ENCODE measurements around the gene BAHCC1. TPM values are rescaled to one million over a fixed set of nuclear protein-coding genes. Genes with fewer than 3 reads are reported as not detected.

BAHCC1 gene
- total and polyA plus RNA-seq, 9 of the 15 experiments (the other 6 are each of a cell fraction or from before 2014, with no cell fraction given): 0.14 to 26.9 (median 5.0) TPM

DNA sequence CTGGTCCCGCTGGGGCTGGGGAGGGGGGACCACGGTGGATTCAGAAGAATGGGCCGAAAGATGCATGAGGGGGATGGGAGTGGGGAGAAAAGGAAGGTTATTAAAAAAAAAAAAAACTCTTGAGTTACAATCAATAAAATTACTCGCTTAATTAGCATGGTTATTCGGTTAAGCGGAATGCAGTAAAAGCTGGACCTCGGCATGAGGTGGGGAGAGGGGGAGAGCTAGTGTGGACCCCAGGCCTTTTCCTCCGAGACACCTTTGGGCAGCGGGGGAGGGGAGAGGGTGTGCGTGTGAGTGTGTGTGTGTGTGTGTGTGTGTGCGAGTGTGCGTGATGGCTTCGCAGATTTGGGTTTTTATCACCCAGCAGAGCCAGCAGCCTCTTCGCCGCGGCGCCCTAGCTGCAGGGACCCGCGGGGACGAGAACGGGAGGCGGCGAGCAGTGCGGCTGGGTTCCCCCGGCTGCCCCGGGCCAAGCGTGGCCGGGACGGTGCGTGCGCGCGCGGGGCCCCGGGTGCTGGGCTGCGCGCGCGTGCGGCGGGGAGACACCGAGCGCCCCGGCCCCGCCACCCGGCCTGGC, 3.7 kb downstream of the BAHCC1 start (continued):
- no peak for TF ChIP-seq TEAD2 (tag; IDR thresholded peaks at IDR 0.05)
- peak; percentile 35; the same call in 1 of the 2 replicates for TF ChIP-seq CTBP1 (IDR thresholded peaks at IDR 0.05; ENCODE audit: borderline replicate concordance)
- peak; percentile 87 for TF ChIP-seq CXXC5 (CRISPR knock-in tag; IDR thresholded peaks at IDR 0.05)
- no peak for TF ChIP-seq XRCC3 (IDR thresholded peaks at IDR 0.05)
- no peak for TF ChIP-seq EZH2 (IDR thresholded peaks at IDR 0.05; ENCODE audit: borderline replicate concordance, low read depth, low read length)
- TF ChIP-seq CEBPZ (IDR thresholded peaks at IDR 0.05; ENCODE audit: borderline replicate concordance, low read depth, low read length): no peak
- no peak for TF ChIP-seq XRCC5 (IDR thresholded peaks at IDR 0.05; ENCODE audit: low read depth, low read length)
- TF ChIP-seq ZBTB1 (CRISPR knock-in tag; IDR thresholded peaks at IDR 0.05; ENCODE audit: borderline replicate concordance, low read depth): no peak
- TF ChIP-seq EHMT2 (IDR thresholded peaks at IDR 0.05): no peak
- TF ChIP-seq TBP (optimal IDR thresholded peaks at IDR 0.05; ENCODE audit: low read depth, low read length): peak; percentile 34
- TF ChIP-seq CREB5 (CRISPR knock-in tag; IDR thresholded peaks at IDR 0.05): no peak
- TF ChIP-seq, protein P1, sequence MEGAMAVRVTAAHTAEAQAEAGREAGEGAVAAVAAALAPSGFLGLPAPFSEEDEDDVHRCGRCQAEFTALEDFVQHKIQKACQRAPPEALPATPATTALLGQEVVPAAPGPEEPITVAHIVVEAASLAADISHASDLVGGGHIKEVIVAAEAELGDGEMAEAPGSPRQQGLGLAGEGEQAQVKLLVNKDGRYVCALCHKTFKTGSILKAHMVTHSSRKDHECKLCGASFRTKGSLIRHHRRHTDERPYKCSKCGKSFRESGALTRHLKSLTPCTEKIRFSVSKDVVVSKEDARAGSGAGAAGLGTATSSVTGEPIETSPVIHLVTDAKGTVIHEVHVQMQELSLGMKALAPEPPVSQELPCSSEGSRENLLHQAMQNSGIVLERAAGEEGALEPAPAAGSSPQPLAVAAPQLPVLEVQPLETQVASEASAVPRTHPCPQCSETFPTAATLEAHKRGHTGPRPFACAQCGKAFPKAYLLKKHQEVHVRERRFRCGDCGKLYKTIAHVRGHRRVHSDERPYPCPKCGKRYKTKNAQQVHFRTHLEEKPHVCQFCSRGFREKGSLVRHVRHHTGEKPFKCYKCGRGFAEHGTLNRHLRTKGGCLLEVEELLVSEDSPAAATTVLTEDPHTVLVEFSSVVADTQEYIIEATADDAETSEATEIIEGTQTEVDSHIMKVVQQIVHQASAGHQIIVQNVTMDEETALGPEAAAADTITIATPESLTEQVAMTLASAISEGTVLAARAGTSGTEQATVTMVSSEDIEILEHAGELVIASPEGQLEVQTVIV (CRISPR knock-in tag; IDR thresholded peaks at IDR 0.05; ENCODE audit: borderline replicate concordance): no peak
- no peak for TF ChIP-seq ZNF121 (CRISPR knock-in tag; conservative IDR thresholded peaks at IDR 0.05)
- TF ChIP-seq HBP1 (CRISPR knock-in tag; IDR thresholded peaks at IDR 0.05): 0 out of 2 replicates have a peak, but pooled peaks have one; percentile 24
- no peak for TF ChIP-seq MYBL2 (IDR thresholded peaks at IDR 0.05; ENCODE audit: low read depth)
- no peak for TF ChIP-seq MYBL2 (CRISPR knock-in tag; IDR thresholded peaks at IDR 0.05; ENCODE audit: borderline replicate concordance)
- peak; percentile 40 to 59; a peak in 2 of 4 replicates for TF ChIP-seq TRIM24 (IDR thresholded peaks at IDR 0.05)
- TF ChIP-seq, protein P2, sequence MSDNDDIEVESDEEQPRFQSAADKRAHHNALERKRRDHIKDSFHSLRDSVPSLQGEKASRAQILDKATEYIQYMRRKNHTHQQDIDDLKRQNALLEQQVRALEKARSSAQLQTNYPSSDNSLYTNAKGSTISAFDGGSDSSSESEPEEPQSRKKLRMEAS (CRISPR knock-in tag; IDR thresholded peaks at IDR 0.05): peak; percentile 54; the same call in 1 of the 2 replicates
- TF ChIP-seq ZNF764 (CRISPR knock-in tag; IDR thresholded peaks at IDR 0.05; ENCODE audit: low read depth): no peak
- no peak for TF ChIP-seq FUS (optimal IDR thresholded peaks at IDR 0.05; ENCODE audit: low read depth, low read length)
